ACHN (cell line): Measurements from ENCODE around the gene DIPK2A.

Experiments used
- DNase-seq: peaks from one replicate; pipeline ENCODE4 v3.0.0-alpha.2; 2015
- in situ Hi-C: cut with HindIII; loops from 2 replicates; pipeline ENCODE4 v1.10.0; 2017; ENCODE audit warnings: low sequenced_read_pairs, low pct_ligation_motif_present, low pct_unique_long_range_greater_than_20kb

DIPK2A gene

GRCh38 chr3:143972505-143973258 lies 1.1 kb downstream of the DIPK2A start:
- in situ Hi-C loops = no loop called here
- DNase-seq = peak; percentile 80

GRCh38 chr3:143973259-143974021 lies 1.8 kb downstream of the DIPK2A start:
- in situ Hi-C loops = no loop called here

GRCh38 chr3:143974271-143975238 lies 2.9 kb downstream of the DIPK2A start:
- in situ Hi-C loops = no loop called here
- no peak for DNase-seq

More at GRCh38 chr3:143973259-143974021, 1.8 kb downstream of the DIPK2A start:
- peak; percentile 28 for DNase-seq

GRCh38 chr3:143975554-143976152 lies 4.0 kb downstream of the DIPK2A start:
- peak; percentile 54 for DNase-seq
- in situ Hi-C loops = no loop called here

GRCh38 chr3:143977341-143978262 lies 6.0 kb downstream of the DIPK2A start:
- in situ Hi-C loops = no loop called here
- DNase-seq = no peak

- DNase-seq = no peak
These were observed 6.6 kb downstream of the DIPK2A start for GRCh38 chr3:143978263-143978631.

GRCh38 chr3:143979041-143979440 lies 7.4 kb downstream of the DIPK2A start:
- in situ Hi-C loops = no loop called here
- DNase-seq = no peak

More at GRCh38 chr3:143978263-143978631, 6.6 kb downstream of the DIPK2A start:
- in situ Hi-C loops = no loop called here

GRCh38 chr3:143979813-143980212 lies 8.2 kb downstream of the DIPK2A start:
- no peak for DNase-seq
- in situ Hi-C loops = no loop called here

GRCh38 chr3:143988306-143988705 lies 16.7 kb downstream of the DIPK2A start:
- in situ Hi-C loops = no loop called here

GRCh38 chr3:143989461-143989860 lies 17.8 kb downstream of the DIPK2A start:
- in situ Hi-C loops = no loop called here
- DNase-seq = no peak

More at GRCh38 chr3:143988306-143988705, 16.7 kb downstream of the DIPK2A start:
- DNase-seq = no peak

- in situ Hi-C loops = no loop called here
- no peak for DNase-seq
These were observed 20.1 kb downstream of the DIPK2A start for GRCh38 chr3:143991713-143992112.

- DNase-seq = peak; percentile 61
These were observed 26.6 kb downstream of the DIPK2A start for GRCh38 chr3:143998266-143998665.

GRCh38 chr3:144003051-144003450 lies 31.4 kb downstream of the DIPK2A start:
- no peak for DNase-seq
- in situ Hi-C loops = no loop called here

More at GRCh38 chr3:143998266-143998665, 26.6 kb downstream of the DIPK2A start:
- in situ Hi-C loops = no loop called here

GRCh38 chr3:144010371-144010770 lies 38.7 kb downstream of the DIPK2A start:
- DNase-seq = no peak
- in situ Hi-C loops = no loop called here

- no peak for DNase-seq
- in situ Hi-C loops = no loop called here
These were observed 39.7 kb downstream of the DIPK2A start for GRCh38 chr3:144011251-144011799.

GRCh38 chr3:144015133-144015532 lies 43.5 kb downstream of the DIPK2A start:
- no peak for DNase-seq
- in situ Hi-C loops = no loop called here

GRCh38 chr3:144018776-144019175 lies 47.2 kb downstream of the DIPK2A start:
- in situ Hi-C loops = no loop called here
- DNase-seq = peak; percentile 57
